LNCaP clone FGC (cell line): ENCODE data around the gene TRAF3IP3.

Experiments used
- DNase-seq: peaks from one replicate; pipeline ENCODE4 v3.0.0-alpha.2; 2011; ENCODE audit warnings: low read depth
- H3K4me3 ChIP-seq: 2 replicates; pipeline ENCODE4 v1.5.1; 2011; ENCODE audit warnings: mild to moderate bottlenecking, low read depth, low read length, control low read depth
- CTCF ChIP-seq: IDR thresholded peaks from 2 replicates; pipeline ENCODE4 v1.5.1; 2012; ENCODE audit warnings: mild to moderate bottlenecking; ENCODE audit not compliant: control insufficient read depth, insufficient read depth; ENCODE audit errors: extremely low read depth

Gene TRAF3IP3

GRCh38 chr1:209759829-209760359 lies 4.0 kb downstream of the TRAF3IP3 start:
- no peak for TF ChIP-seq CTCF
- DNase-seq: no peak
- H3K4me3 ChIP-seq: no peak overlapping the region

- H3K4me3 ChIP-seq: no peak overlapping the region
- TF ChIP-seq CTCF: no peak
- DNase-seq: no peak
Observed at GRCh38 chr1:209761011-209761635, 5.3 kb downstream of the TRAF3IP3 start.

- TF ChIP-seq CTCF: no peak
- no peak overlapping the region for H3K4me3 ChIP-seq
- no peak for DNase-seq
Observed at GRCh38 chr1:209766051-209766450, 10.2 kb downstream of the TRAF3IP3 start.

- no peak overlapping the region for H3K4me3 ChIP-seq
Observed at GRCh38 chr1:209767096-209767495, 11.2 kb downstream of the TRAF3IP3 start.

GRCh38 chr1:209767706-209768105 lies 11.9 kb downstream of the TRAF3IP3 start:
- no peak for DNase-seq
- no peak for TF ChIP-seq CTCF
- H3K4me3 ChIP-seq: no peak overlapping the region

More at GRCh38 chr1:209767096-209767495, 11.2 kb downstream of the TRAF3IP3 start:
- TF ChIP-seq CTCF: no peak
- no peak for DNase-seq

- TF ChIP-seq CTCF: no peak
- H3K4me3 ChIP-seq: no peak overlapping the region
Observed at GRCh38 chr1:209768354-209768774, 12.5 kb downstream of the TRAF3IP3 start.

GRCh38 chr1:209769171-209769904 lies 13.5 kb downstream of the TRAF3IP3 start:
- no peak overlapping the region for H3K4me3 ChIP-seq
- no peak for TF ChIP-seq CTCF
- no peak for DNase-seq

More at GRCh38 chr1:209768354-209768774, 12.5 kb downstream of the TRAF3IP3 start:
- DNase-seq: no peak
